ENCODE measurements around the gene PFDN1.

DNA sequence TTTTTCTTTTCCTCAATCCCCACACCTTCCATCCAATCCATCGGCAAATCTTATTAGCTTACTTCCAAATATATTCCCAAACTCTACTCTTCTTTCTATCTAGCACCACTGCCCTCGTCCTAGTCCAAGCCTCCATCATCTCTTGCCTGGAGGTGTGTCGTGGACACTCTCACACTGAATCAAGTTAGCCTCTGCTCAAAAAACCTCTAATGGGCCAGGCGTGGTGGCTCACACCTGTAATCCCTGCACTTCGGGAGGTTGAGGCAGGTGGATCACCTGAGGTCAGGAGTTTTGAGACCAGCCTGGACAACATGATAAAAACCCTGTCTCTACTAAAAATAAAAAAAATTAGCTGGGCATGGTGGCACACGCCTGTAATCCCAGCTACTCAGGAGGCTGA, 46.2 kb downstream of the PFDN1 start:
- TF ChIP-seq, protein P1, sequence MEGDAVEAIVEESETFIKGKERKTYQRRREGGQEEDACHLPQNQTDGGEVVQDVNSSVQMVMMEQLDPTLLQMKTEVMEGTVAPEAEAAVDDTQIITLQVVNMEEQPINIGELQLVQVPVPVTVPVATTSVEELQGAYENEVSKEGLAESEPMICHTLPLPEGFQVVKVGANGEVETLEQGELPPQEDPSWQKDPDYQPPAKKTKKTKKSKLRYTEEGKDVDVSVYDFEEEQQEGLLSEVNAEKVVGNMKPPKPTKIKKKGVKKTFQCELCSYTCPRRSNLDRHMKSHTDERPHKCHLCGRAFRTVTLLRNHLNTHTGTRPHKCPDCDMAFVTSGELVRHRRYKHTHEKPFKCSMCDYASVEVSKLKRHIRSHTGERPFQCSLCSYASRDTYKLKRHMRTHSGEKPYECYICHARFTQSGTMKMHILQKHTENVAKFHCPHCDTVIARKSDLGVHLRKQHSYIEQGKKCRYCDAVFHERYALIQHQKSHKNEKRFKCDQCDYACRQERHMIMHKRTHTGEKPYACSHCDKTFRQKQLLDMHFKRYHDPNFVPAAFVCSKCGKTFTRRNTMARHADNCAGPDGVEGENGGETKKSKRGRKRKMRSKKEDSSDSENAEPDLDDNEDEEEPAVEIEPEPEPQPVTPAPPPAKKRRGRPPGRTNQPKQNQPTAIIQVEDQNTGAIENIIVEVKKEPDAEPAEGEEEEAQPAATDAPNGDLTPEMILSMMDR (IDR thresholded peaks at IDR 0.05; ENCODE audit: low read depth, low read length, missing input control), result no peak
- TF ChIP-seq, protein P2, sequence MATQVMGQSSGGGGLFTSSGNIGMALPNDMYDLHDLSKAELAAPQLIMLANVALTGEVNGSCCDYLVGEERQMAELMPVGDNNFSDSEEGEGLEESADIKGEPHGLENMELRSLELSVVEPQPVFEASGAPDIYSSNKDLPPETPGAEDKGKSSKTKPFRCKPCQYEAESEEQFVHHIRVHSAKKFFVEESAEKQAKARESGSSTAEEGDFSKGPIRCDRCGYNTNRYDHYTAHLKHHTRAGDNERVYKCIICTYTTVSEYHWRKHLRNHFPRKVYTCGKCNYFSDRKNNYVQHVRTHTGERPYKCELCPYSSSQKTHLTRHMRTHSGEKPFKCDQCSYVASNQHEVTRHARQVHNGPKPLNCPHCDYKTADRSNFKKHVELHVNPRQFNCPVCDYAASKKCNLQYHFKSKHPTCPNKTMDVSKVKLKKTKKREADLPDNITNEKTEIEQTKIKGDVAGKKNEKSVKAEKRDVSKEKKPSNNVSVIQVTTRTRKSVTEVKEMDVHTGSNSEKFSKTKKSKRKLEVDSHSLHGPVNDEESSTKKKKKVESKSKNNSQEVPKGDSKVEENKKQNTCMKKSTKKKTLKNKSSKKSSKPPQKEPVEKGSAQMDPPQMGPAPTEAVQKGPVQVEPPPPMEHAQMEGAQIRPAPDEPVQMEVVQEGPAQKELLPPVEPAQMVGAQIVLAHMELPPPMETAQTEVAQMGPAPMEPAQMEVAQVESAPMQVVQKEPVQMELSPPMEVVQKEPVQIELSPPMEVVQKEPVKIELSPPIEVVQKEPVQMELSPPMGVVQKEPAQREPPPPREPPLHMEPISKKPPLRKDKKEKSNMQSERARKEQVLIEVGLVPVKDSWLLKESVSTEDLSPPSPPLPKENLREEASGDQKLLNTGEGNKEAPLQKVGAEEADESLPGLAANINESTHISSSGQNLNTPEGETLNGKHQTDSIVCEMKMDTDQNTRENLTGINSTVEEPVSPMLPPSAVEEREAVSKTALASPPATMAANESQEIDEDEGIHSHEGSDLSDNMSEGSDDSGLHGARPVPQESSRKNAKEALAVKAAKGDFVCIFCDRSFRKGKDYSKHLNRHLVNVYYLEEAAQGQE (IDR thresholded peaks at IDR 0.05), result no peak
- TF ChIP-seq TAF1 (conservative IDR thresholded peaks at IDR 0.05), result no peak
- TF ChIP-seq, protein P3, sequence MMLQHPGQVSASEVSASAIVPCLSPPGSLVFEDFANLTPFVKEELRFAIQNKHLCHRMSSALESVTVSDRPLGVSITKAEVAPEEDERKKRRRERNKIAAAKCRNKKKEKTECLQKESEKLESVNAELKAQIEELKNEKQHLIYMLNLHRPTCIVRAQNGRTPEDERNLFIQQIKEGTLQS (IDR thresholded peaks at IDR 0.05), result no peak
- no peak for TF ChIP-seq FOXA1 (IDR thresholded peaks at IDR 0.05)
- no peak for TF ChIP-seq EGR1 (IDR thresholded peaks at IDR 0.05; ENCODE audit: low read depth in 2 of 2)
- TF ChIP-seq, protein P4, sequence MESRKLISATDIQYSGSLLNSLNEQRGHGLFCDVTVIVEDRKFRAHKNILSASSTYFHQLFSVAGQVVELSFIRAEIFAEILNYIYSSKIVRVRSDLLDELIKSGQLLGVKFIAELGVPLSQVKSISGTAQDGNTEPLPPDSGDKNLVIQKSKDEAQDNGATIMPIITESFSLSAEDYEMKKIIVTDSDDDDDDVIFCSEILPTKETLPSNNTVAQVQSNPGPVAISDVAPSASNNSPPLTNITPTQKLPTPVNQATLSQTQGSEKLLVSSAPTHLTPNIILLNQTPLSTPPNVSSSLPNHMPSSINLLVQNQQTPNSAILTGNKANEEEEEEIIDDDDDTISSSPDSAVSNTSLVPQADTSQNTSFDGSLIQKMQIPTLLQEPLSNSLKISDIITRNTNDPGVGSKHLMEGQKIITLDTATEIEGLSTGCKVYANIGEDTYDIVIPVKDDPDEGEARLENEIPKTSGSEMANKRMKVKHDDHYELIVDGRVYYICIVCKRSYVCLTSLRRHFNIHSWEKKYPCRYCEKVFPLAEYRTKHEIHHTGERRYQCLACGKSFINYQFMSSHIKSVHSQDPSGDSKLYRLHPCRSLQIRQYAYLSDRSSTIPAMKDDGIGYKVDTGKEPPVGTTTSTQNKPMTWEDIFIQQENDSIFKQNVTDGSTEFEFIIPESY (IDR thresholded peaks at IDR 0.05), result no peak
- no peak for TF ChIP-seq SP1 (IDR thresholded peaks at IDR 0.05)
